NCI-H2196 treated with DMSO at 0.1 percent for 48 hours (cell line): Measurements from ENCODE around the gene TMPRSS13.
"Not testable (repeated sequence)": the region's sequence is repeated elsewhere in the genome, so short reads cannot be mapped to it uniquely, and the experiment has no call there.

Experiments
- DNase-seq: peaks from one replicate; lab custom pipeline; 2025; ENCODE audit not compliant: unreplicated experiment; lab: John Stamatoyannopoulos, UW

Gene TMPRSS13

DNA sequence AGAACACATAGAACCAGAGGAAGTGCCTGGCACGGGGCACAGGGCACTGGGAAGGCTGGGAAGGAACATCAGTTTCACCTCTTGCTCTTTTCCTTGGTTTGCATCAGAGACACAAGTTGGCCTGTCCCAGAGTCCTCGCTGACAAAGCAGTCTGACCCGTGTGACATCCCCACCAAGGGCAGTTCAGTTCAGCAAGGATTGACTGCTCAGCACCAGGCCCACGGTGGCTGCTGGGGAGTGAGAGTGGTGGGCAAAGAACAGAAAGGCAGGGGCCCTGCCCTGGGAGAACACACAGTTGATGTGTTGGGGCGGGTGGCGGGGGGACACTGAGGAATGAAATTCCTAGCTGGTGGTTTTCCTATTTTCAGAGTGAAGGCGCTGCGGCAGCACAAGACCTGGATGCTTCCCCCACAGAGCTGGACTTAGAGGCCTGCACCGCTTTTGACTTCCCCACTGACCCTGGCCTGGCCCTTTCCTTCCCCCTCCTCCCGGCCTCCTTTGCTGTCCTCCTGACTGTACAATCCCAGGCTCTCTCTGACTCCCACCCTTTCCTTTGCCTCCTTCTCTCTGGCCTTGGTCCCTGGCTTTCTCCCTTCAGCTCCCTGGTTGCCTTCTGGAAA lies 2.2 kb upstream of the TMPRSS13 start:
- no peak for DNase-seq

DNA sequence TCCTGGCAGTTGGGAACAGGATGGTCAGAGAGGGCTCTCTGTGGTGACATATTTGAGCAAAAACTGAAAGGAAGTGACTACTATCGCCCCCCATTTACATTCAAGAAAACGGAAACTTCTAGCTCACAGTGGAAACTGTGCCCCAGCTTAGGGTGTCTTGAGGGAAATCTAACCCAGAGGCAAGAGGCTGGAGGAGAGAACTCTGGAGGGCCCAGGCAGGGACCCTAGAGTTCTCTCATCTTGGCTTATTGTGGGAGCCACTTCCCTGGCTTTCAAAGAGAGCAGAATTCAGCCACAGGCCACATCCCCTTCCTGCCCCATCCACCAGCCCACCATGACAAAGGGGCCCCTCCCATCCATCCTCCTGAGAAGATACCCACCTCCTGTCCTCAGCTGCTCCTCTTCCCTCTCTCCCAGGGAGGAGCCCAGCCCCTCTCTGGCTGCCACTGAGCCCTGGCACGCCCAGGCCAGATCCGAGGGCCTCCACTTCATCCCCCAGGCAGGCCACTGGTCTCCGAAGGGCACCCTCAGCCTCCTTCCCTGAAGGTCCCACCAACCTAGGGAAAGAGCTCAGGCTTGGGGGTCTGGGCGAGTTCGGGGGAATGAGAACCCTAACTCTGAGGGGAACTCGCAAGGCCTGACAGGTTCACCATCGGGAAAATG lies 1.6 kb upstream of the TMPRSS13 start:
- DNase-seq: no peak

DNA sequence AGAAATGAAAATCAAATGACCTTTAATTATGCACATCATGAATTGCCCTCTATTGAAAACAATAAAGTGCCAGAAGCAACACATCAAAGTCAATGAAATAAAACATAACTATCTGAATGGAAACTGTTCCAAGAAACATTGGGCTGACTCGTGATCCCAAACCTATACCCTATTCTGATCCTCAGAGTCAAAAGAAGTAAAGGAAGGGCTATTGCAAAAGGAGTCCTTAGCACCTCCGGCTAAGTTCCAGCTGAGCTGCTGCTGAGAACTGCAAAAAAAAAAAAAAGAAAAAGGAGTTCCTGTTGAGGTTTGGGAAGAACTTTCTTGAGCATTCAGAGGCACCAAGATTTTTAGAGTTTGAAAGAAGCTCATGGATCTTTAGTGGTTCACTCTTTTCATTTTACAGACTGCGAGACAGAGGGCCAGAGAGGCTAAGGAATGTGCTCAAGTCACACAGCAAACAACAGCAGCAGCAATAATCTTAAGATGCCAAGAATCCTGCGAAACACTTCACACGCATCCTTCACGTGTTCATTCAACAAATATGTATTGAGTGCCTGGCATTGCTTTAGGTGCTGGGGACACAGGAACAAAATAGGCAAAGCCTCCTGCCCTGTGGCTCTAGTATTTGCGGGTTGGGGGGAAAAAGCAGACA lies 841 bp upstream of the TMPRSS13 start:
- DNase-seq: no peak

DNA sequence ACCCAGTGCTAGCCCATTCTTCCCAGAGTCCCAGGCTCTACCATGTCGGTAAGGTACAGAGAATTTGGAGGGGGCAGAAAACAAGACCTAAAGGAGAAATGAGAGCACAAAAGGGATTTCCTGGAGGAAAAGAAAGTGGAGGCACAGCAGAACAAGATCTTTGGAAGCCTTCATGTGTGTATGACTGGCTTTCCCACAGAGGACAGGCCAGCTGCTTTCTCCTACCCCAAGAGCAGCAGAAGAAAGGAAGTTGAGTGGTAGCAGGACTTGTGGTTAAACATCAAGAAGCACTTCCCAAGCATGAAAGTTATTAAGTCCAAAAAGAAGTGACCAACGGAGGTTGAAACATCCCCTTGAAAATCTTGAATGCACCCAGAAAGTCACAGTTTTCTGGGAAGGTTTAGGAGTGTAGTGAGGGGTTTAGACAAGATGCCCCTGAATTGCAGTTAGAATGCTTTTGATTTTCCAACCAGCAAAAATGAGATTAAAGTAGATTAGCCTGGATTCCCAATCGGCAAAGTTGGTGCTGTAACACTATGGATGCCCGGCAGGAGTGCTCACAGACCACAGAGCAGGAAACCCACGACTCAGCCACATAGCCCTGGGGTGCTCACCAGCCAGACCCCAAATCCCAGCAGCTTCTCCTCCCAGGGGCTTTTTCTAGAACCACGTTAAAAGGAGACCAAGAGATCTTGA lies 608 bp downstream of the TMPRSS13 start:
- DNase-seq: no peak

DNA sequence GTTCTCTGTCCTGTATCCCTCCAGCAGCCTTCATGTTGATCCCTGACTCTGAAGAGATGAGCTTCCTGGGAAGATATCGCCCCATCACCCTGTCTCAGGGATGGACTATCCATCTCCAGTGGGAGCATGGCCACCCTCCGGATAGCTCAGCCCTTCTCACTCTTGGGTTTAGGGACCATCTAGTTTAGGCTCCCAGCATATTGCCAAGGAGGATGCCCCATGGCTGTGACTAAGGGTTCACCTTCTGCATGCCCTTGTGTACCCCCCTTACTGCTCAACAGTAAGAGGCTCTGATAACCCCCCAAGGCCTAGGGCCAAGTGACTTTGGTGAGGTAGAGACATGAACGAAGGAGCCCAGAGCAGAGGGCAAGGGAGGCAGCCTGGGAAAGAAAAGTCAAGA lies 1.3 kb downstream of the TMPRSS13 start:
- DNase-seq: no peak

DNA sequence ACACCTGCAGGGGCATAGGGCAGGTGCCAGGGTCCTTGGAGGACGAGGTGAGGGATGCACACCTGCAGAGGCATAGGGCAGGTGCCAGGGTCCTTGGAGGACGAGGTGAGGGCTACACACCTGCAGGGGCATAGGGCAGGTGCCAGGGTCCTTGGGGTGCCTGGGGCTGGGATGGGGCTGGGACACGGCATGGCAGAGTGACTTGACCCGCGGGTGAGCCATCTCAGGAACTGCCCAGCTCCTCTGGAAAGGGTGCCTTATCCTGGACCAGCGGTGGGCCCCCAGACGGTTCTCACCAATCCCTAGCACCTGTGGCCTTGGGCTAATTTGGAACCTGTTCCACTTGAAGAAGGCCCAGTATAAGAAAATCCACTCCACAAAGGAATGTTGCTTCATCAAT lies 3.0 kb downstream of the TMPRSS13 start:
- not testable (repeated sequence) for DNase-seq

DNA sequence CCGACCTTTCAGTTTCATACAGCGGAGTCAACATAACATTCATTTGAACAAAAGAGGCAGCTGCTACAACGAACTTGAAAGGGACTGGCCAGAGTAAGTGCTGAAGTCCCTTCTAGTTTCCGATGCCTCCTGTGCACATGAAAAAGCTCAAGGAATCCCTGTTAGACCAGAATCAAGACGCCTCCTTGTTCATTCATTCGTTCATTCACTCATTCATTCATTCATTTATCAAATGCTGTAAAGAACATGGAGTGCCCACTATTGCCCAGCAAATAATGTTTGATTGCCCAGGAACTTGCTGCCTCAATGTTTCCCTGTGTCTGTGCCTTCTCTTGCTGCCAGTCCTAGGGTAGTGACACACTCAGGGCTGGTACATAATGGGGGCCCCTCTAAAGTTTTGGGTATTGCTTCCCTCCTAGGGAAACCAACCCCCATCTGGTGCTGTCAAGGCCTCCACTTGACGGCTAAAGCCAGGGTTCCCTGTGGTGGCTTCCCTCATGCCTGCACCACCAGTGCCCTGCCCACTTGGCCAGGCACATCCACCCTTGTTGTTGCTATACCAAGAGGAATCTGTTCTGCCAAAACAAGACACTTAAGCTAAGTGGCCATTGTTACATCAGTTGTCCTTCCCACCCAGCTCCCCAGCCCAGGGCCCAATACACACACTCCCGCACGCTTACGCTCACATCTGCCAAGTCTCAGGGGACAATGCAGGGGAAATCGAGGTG lies 3.8 kb downstream of the TMPRSS13 start:
- DNase-seq: no peak

DNA sequence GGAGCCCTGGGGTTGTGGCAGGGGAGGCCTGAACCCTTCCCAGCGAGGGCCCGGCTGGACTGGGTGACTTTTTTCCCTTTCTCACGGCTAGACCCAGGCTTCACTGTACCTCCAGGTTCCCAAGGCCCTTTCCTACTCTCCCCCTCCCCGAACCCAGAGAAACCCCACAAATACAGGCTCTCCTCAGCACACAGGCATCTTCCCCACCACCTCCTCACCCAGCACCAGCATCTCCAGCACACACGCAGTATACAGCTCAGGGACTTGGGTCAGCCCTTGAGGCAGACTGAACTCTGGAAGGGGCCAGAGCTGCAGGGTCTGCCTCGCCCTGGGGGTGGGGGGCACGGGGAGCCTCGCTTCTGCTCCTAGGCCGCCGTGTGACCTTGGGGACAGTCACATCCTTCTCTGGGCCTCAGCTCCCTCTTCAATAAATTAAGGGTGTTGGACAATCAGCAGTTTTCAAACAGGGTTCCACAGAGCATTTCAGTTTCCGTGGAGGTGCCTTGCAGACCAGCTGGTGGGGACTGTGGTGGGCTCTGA lies 4.5 kb downstream of the TMPRSS13 start:
- no peak for DNase-seq

DNA sequence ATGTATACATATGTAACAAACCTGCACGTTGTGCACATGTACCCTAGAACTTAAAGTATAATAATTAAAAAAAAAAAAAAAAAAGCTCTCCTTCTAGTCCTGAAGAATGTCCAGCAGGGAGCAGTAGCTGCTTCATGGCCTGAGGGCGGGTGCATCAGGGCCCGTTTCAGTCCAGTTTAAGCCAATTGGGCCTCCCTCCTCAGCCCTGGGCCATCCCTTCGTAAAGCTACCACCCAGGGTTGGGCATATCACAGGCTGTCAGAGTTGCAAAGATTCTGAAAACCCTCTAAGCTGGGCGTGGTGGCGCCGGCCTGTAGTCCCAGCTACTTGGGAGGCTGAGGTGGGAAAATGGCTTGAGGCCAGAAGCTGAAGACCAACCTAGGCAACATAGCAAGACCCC lies 5.4 kb downstream of the TMPRSS13 start:
- no peak for DNase-seq

DNA sequence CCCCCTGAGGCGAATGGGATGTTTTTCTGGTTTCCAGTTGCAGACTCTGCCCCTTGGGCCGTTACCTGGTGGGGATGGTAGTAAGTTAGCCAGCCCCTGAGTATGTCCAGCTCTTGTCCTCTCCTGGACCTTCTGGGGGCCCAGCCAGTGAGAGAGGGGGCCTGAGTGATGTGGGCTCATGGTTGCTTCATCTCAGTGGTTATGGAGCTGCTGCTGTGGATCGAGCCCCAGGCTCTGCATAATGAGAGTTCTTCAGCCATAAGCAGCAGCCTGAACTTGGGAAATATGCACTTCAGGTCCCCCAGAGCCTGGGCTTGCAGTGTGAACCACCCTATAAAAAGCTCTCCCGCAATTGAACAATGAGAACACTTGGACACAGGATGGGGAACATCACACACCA lies 5.9 kb downstream of the TMPRSS13 start:
- no peak for DNase-seq

DNA sequence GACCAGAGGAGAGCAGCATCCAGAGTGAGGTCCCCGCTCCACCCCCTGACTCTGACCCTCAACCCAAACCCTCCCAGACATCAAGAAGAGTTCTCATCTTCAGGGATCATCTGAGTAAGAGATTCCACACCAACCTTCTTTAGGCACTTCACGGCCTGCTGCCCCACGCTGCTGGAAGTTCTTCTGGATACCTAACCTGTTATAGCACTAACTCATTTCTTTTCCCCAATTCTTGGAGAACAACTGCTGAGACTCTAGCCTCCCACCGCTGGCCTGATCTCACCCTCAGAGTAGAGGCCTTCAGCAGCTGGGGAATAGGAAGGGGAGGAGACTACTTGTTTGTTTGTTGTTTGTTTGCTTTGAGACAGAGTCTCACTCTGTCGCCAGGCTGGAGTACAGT lies 7.3 kb downstream of the TMPRSS13 start:
- no peak for DNase-seq

DNA sequence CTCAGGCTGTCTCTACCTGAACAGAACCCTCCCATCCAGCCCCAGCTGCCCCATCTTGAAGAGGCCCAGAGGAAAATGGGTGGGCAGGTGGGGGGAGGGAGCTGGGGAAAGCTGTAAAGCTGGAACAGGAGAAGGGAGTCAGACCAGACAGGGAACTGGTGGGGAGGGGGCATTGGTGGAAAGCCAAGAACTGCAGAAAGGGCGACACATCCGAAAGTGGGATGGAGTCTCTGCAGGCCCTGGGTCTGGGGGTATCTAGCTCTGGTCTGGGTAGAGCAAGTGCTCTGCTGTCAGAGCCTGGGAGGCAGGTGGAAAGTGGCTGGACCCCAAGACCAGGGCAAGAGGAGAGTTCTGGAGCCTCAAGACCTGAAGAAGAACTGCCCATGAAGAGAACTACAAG lies 7.7 kb downstream of the TMPRSS13 start:
- no peak for DNase-seq

DNA sequence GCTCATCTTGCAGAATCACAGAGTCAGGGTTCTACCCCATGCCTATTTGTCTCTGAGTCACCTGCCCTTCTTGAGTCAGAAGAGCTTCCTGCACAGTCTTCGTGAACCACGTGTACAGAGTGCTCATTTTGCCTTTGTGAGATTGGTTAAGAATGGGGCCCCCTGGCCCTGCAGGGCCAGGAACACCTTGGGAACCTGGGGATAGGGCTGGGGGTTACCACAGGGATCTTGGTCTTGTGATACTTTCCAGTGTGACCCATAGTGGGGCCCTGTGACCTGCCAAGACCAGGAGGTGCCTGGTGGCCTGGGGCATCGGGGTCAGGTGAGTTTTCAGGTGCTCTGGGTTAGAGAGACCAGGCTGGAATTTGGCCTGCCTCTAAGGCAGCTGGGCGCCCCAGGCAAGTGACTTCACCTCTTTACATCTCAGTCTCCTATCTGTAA lies 9.4 kb downstream of the TMPRSS13 start:
- DNase-seq: no peak

DNA sequence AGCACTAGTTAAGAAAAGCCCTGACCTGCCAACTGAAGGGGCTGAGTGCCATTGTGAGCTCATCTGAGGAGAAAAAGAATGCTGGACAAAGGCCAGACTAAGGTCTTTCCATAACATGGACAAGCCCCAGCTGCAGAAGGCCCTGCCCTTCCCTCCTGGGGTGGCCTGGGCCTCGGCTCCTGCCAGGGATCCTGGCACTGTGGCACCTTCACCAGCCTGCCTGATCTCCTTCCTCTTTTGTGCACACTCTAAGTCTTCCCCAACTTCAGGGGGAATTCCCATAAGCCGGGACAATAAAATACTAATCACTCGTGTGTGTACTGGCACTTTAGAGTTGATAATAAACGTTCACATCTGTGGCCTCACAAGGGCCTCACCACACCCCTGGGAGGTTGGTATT lies 9.9 kb downstream of the TMPRSS13 start:
- no peak for DNase-seq

DNA sequence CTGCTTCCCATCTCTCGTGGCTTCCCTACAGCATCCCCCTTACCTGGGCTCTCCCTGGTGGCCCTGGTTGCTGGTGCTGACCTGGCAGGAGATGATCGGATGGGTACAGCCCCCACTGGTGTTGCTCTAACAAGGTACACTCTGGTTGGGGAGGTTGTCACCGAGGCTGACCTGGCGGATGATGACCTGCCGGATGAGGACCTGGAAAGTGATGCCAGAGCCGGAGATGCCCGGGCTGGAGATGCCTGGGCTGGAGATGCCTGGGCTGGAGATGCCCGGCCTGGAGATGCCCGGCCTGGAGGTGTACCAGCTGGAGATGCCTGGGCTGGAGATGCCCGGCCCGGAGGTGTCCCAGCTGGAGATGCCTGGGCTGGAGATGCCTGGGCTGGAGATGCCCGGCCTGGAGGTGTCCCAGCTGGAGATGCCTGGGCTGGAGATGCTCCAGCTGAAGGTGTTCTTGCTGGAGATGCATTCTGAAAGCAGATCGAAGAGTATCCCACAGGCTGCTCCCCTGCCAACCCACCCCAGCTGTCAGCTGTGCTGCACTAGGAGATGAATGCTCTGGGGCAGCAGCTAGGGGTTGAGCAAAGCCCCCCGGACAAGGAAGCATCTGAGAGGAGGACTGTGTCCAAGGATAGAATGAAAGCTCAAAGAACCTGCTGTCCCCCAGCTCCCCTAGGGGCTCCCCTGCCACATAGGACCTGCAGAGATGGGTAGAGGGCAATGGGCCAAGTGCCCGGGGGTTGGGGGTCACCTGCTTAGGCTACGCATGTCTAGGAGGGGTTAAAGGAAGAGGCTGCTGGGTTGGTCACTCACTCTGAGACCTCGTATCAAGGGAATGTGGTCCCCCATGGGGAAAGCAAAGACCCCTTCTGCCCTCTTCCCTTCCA lies 10.6 kb downstream of the TMPRSS13 start:
- DNase-seq: no peak

DNA sequence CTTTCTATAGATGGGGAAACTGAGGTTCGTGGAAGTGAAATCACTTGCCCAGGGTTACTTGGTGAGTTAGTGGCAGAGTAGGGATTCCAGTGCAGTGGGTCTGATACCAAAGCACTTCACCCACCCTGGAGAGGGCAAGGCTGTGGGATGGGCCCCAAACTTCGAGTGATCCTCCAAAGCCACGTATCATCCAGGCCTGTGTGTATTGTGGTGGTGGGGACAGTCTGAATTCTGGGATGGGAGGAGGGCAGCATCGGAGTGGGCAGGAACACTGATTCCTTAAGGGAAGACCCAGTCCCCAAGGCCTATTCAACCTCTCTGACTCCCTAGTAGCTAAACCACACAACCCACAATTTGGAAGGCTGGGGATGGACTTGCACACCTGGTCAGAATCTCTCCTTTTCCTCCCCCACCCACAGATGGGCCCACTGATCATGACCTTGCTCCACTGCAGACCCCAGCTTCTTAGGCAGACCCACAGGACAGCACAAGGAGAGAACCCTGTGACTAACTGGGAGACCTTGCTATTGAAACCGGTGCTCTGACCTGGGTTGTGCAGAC lies 11.5 kb downstream of the TMPRSS13 start:
- DNase-seq: no peak

DNA sequence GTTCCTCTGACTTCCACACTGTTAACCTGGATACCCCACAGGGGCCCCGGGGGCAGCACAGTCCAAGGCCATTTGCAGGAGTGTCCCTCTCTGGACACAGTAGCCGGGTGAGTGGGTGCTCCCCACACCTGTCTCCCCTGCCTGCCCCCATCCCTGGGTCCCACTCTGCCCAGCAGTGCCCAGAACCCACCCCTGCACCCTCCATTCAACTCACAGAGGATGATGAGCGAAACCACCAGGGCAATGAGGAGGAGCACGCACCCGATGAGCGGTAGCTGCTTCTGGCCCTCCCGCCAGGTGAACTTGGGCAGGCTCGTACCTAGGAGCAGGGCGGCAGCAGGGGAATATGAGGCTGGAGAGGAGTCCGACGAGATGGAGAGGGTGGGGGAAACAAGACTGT lies 12.2 kb downstream of the TMPRSS13 start:
- no peak for DNase-seq

DNA sequence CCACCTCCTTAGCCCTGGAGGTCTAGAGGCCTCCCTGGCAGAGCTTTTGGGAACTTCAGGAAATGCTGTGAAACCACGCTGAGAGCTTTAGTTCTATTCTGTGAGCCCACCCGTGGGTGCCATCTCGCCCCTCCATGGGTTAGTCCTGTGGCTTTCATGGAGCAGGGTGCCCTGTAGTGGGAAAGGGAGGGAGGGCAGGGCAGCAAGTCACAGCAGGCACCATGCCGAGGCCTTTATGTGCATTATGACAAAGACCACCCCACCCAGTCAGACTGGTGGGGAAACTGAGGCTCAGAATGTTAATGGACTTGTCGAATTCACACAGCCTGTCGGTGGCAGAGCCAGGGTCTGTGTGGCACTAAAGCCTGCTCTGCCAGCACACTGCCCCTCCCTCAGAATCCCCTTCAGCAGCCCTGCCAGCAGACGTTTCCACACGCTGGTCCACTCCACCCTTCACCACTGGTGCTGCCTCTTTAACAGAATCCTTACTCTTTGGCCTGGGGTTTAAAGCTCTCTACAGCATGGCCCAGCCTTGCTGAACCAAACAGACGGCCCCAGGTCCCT lies 13.4 kb downstream of the TMPRSS13 start:
- DNase-seq: no peak

DNA sequence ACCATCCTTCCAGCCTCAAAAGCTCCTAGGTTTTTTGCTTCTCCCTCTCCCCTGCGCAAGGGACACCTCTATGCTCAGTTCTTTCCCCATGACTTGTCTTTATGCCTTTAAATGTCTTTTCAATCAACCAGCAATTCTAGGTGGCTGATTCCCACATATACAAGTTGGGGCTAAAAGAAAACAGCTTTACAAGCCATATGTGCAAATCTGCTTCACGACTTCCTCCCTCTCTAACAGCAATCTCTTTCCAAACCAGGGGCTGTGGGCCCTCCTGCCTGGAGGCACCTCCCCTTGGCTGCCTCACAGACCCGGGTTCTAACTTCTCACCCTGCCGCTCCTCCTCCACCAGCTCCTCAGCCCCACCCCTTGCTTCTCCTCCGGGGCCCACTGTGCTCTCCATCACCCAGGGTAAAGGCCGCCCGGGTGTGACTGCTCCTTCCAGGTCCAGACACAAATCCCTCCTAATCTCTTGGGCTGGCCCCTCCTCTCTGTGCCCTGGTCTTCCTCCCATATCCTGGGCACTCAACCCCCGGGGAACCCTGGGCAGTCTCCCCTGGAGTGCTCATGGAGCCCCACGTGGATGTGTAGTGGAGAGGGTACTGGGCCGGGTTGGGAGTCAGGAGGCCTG lies 14.1 kb downstream of the TMPRSS13 start:
- no peak for DNase-seq
